Measurements from ENCODE around the gene MFSD11.
"Not testable (repeated sequence)": the region's sequence is repeated elsewhere in the genome, so short reads cannot be mapped to it uniquely, and the experiment has no call there.

The MFSD11 gene

GRCh38 chr17:76805319-76805718 lies 67.4 kb downstream of the MFSD11 start:
- no peak for DNase-seq

- DNase-seq: not testable (repeated sequence)
These were observed 68.2 kb downstream of the MFSD11 start for GRCh38 chr17:76806151-76806550.

GRCh38 chr17:76806767-76807166 lies 68.8 kb downstream of the MFSD11 start:
- not testable (repeated sequence) for DNase-seq

GRCh38 chr17:76808326-76808725 lies 70.4 kb downstream of the MFSD11 start:
- no peak for DNase-seq

GRCh38 chr17:76810956-76811355 lies 73.0 kb downstream of the MFSD11 start:
- no peak for DNase-seq

- DNase-seq: no peak
These were observed 73.9 kb downstream of the MFSD11 start for GRCh38 chr17:76811834-76812233.

- DNase-seq: no peak
These were observed 74.3 kb downstream of the MFSD11 start for GRCh38 chr17:76812263-76812662.

- no peak for DNase-seq
These were observed 75.0 kb downstream of the MFSD11 start for GRCh38 chr17:76812968-76813367.

- DNase-seq: not testable (repeated sequence)
These were observed 78.1 kb downstream of the MFSD11 start for GRCh38 chr17:76815907-76816589.

GRCh38 chr17:76816590-76817135 lies 78.7 kb downstream of the MFSD11 start:
- peak; percentile 63 for DNase-seq

GRCh38 chr17:76820039-76820438 lies 82.1 kb downstream of the MFSD11 start:
- peak; percentile 74 for DNase-seq

GRCh38 chr17:76820561-76820960 lies 82.6 kb downstream of the MFSD11 start:
- no peak for DNase-seq

GRCh38 chr17:76822184-76822778 lies 84.4 kb downstream of the MFSD11 start:
- DNase-seq: no peak

- DNase-seq: no peak
These were observed 86.2 kb downstream of the MFSD11 start for GRCh38 chr17:76824093-76824492.

GRCh38 chr17:76826330-76827068 lies 88.6 kb downstream of the MFSD11 start:
- no peak for DNase-seq

- no peak for DNase-seq
These were observed 89.8 kb downstream of the MFSD11 start for GRCh38 chr17:76827736-76828135.

All from NCI-H146 (cell line).